Prostate gland (tissue), 2 donors: ENCODE data around the gene PRTG.

ENCODE experiments used
- POLR2A ChIP-seq: fragments of 450-650 bp; IDR thresholded peaks from one replicate; pipeline ENCODE4 v1.6.1; 2016; ENCODE audit warnings: antibody characterized with exemption, mild to moderate bottlenecking
- POLR2AphosphoS5 ChIP-seq: sonication (generic); formaldehyde crosslinking; IDR thresholded peaks from one replicate; pipeline ENCODE4 v1.6.1; 2017; ENCODE audit warnings: antibody characterized with exemption
- TF ChIP-seq, protein P1 (sequence below), 4 experiments: fragments of 200-600 bp in 2 of 4; fragments of 450-650 bp in 2 of 4; sonication (generic) in 2 of 4; IDR thresholded peaks; 1 replicate in 3 of 4; 2 replicates in 1 of 4; pipeline ENCODE4 v1.5.1; 2016 to 2019; ENCODE audit warnings: antibody characterized with exemption in 4 of 4, mild to moderate bottlenecking in 2 of 4, moderate library complexity in 2 of 4

DNA sequence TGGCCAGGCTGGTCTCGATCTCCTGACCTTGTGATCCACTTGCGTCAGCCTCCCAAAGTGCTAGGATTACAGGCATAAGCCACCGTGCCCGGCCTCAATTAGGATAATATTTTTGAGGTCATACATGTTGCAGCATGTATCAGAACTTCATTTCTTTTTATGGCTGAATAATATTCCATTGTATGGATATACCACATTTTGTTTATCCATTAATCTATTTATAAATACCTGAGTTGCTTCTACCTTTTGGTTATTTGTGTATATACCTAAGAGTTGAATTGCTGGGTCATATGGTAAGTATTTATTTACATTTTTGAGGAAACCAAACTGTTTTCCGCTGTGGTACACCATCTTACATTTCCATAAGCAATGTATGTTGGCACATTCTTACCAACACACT is 136.7 kb downstream of the PRTG start:
- TF ChIP-seq, protein P1, sequence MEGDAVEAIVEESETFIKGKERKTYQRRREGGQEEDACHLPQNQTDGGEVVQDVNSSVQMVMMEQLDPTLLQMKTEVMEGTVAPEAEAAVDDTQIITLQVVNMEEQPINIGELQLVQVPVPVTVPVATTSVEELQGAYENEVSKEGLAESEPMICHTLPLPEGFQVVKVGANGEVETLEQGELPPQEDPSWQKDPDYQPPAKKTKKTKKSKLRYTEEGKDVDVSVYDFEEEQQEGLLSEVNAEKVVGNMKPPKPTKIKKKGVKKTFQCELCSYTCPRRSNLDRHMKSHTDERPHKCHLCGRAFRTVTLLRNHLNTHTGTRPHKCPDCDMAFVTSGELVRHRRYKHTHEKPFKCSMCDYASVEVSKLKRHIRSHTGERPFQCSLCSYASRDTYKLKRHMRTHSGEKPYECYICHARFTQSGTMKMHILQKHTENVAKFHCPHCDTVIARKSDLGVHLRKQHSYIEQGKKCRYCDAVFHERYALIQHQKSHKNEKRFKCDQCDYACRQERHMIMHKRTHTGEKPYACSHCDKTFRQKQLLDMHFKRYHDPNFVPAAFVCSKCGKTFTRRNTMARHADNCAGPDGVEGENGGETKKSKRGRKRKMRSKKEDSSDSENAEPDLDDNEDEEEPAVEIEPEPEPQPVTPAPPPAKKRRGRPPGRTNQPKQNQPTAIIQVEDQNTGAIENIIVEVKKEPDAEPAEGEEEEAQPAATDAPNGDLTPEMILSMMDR (IDR thresholded peaks at IDR 0.05): no peak
- TF ChIP-seq POLR2AphosphoS5: no peak
- no peak for TF ChIP-seq POLR2A
